Keratinocyte (primary cell): ENCODE results near the gene SSX2IP. TPM values are rescaled to one million over a fixed set of nuclear protein-coding genes. Genes with fewer than 3 reads are reported as not detected.

Experiments used
- DNase-seq: peaks from one replicate; pipeline ENCODE4 v3.0.0-alpha.2; 2011; ENCODE audit warnings: low read depth, missing footprints, low spot score
- FAIRE-seq: peaks from 2 replicates; lab custom pipeline; 2011; peaks lifted over from hg19 to GRCh38; lab: Jason Lieb, UNC
- H2AFZ ChIP-seq: 2 replicates; pipeline ENCODE4 v1.6.0; 2012; ENCODE audit warnings: low read length, control low read depth, inconsistent platforms; ENCODE audit not compliant: control insufficient read depth
- H3K27ac ChIP-seq: 2 replicates; pipeline ENCODE4 v1.5.1; 2011; ENCODE audit warnings: low read length; ENCODE audit not compliant: control insufficient read depth, insufficient read depth
- H3K27me3 ChIP-seq: 3 replicates; pipeline ENCODE4 v1.6.0; 2011; ENCODE audit warnings: low read length; ENCODE audit not compliant: control insufficient read depth, insufficient read depth; ENCODE audit errors: extremely low read depth
- H3K36me3 ChIP-seq, 2 experiments: 2 replicates in 1 of 2; 3 replicates in 1 of 2; pipeline ENCODE4 v1.5.1; 2011; ENCODE audit warnings: low read length in 2 of 2, mild to moderate bottlenecking in 1 of 2; ENCODE audit not compliant: control insufficient read depth in 2 of 2, insufficient read depth in 2 of 2; ENCODE audit errors: extremely low read depth in 1 of 2
- H3K4me1 ChIP-seq: 3 replicates; pipeline ENCODE4 v1.5.1; 2011; ENCODE audit warnings: low read length; ENCODE audit not compliant: control insufficient read depth, insufficient read depth; ENCODE audit errors: extremely low read depth
- H3K4me2 ChIP-seq: 3 replicates; pipeline ENCODE4 v1.6.0; 2011; ENCODE audit warnings: low read depth, low read length; ENCODE audit not compliant: control insufficient read depth, insufficient read depth; ENCODE audit errors: extremely low read depth
- H3K4me3 ChIP-seq, 3 experiments: fragments of 200-600 bp in 1 of 3; sonication (generic) in 1 of 3; 2 replicates in 2 of 3; 3 replicates in 1 of 3; pipeline ENCODE4 v1.5.1; 2011 to 2016; ENCODE audit warnings: low read length in 3 of 3, mild to moderate bottlenecking in 3 of 3, control low read depth in 2 of 3, inconsistent platforms in 1 of 3, low read depth in 1 of 3, mixed read lengths in 1 of 3, mixed run types in 1 of 3, moderate library complexity in 1 of 3; ENCODE audit not compliant: control insufficient read depth in 2 of 3, insufficient read depth in 2 of 3; ENCODE audit errors: extremely low read depth in 1 of 3
- H3K79me2 ChIP-seq: 2 replicates; pipeline ENCODE4 v1.6.0; 2012; ENCODE audit warnings: low read length; ENCODE audit not compliant: control insufficient read depth, insufficient read depth
- H3K9ac ChIP-seq: 3 replicates; pipeline ENCODE4 v1.6.0; 2011; ENCODE audit warnings: low read length; ENCODE audit not compliant: control insufficient read depth, insufficient read depth; ENCODE audit errors: extremely low read depth
- H3K9me1 ChIP-seq: 3 replicates; pipeline ENCODE4 v1.6.0; 2011; ENCODE audit warnings: low read length; ENCODE audit not compliant: control insufficient read depth, insufficient read depth; ENCODE audit errors: extremely low read depth
- H3K9me3 ChIP-seq: 2 replicates; pipeline ENCODE4 v1.5.1; 2012; ENCODE audit warnings: low read depth, low read length; ENCODE audit not compliant: control insufficient read depth
- H4K20me1 ChIP-seq: 3 replicates; pipeline ENCODE4 v1.6.0; 2011; ENCODE audit warnings: low read length; ENCODE audit not compliant: control insufficient read depth, insufficient read depth; ENCODE audit errors: extremely low read depth
- CTCF ChIP-seq, 3 experiments: IDR thresholded peaks in 1 of 3; conservative IDR thresholded peaks in 1 of 3; optimal IDR thresholded peaks in 1 of 3; 2 replicates in 2 of 3; 3 replicates in 1 of 3; pipeline versions ENCODE3 to v1.5.1; 2011; ENCODE audit warnings: low read length in 3 of 3, mild to moderate bottlenecking in 3 of 3, moderate library complexity in 2 of 3, control low read depth in 1 of 3, inconsistent platforms in 1 of 3; ENCODE audit not compliant: insufficient read depth in 2 of 3; ENCODE audit errors: extremely low read depth in 1 of 3
- EZH2 ChIP-seq: IDR thresholded peaks from one replicate; pipeline ENCODE4 v1.6.1; 2012; ENCODE audit warnings: inconsistent platforms, mild to moderate bottlenecking, low read length, moderate library complexity
- dilution Hi-C: fragments of 300-500 bp; cut with MboI; formaldehyde crosslinking; loops from one replicate; pipeline ENCODE4 v1.7.0; 2020; ENCODE audit warnings: low sequenced_read_pairs; ENCODE audit not compliant: extremely low pct_ligation_motif_present
- polyA plus RNA-seq, 5 experiments: library from polyadenylated mRNA; depleted of rRNA in 3 of 5; stranded (reverse) in 3 of 5; stranded (forward) in 1 of 5; unstranded in 1 of 5; fragments of >200 nt; gene quantifications; 1 replicate in 1 of 5; 2 replicates in 3 of 5; 3 replicates in 1 of 5; pipeline versions ENCODE4 v1.2.1 to v1.2.3, GENCODE V29; 2011 to 2012; ENCODE audit warnings: missing spikeins in 2 of 5, low read depth in 1 of 5, low replicate concordance in 1 of 5

The SSX2IP gene
- polyA plus RNA-seq, 1 donor (not counting 4 experiments of a cell fraction or from before 2014, with no cell fraction given), result 13.0 TPM

GRCh38 chr1:84669831-84670230 lies 20.4 kb downstream of the SSX2IP start:
- Histone ChIP-seq H3K4me3 (no peak overlapping the region), H3K36me3 (no peaks in the 10 kb centered on the region), H4K20me1 (no peaks in the 10 kb centered on the region), H3K9me1 (no peaks in the 10 kb centered on the region), H3K9ac (no peak overlapping the region), H3K9me3 (no peaks in the 10 kb centered on the region), H3K4me2 (no peak overlapping the region), H3K27me3 (no peaks in the 10 kb centered on the region), H3K27ac (no peak overlapping the region), H2AFZ (no peak overlapping the region), H3K79me2 (no peaks in the 10 kb centered on the region), H3K4me1 (no peaks in the 10 kb centered on the region)
- dilution Hi-C loops, result no loop called here
- TF ChIP-seq CTCF (optimal IDR thresholded peaks at IDR 0.05 in 1 of 3, IDR thresholded peaks at IDR 0.05 in 1 of 3, conservative IDR thresholded peaks at IDR 0.05 in 1 of 3; ENCODE audit: extremely low read depth in 1 of 3, insufficient read depth in 2 of 3, low read length in 3 of 3) (no peak), EZH2 (no peak)
- FAIRE-seq (no peak), DNase-seq (no peak)

- FAIRE-seq (no peak), DNase-seq (no peak)
- TF ChIP-seq EZH2 (no peak), CTCF (optimal IDR thresholded peaks at IDR 0.05 in 1 of 3, IDR thresholded peaks at IDR 0.05 in 1 of 3, conservative IDR thresholded peaks at IDR 0.05 in 1 of 3; ENCODE audit: extremely low read depth in 1 of 3, insufficient read depth in 2 of 3, low read length in 3 of 3) (peak in 1 of 3 experiments; percentile 28)
These were observed 22.1 kb downstream of the SSX2IP start for GRCh38 chr1:84668185-84668584.

More at GRCh38 chr1:84668185-84668584, 22.1 kb downstream of the SSX2IP start:
- Histone ChIP-seq H3K9me1 (no peaks in the 10 kb centered on the region), H4K20me1 (no peaks in the 10 kb centered on the region), H2AFZ (no peak overlapping the region), H3K4me1 (no peaks in the 10 kb centered on the region), H3K79me2 (no peaks in the 10 kb centered on the region), H3K27ac (no peak overlapping the region), H3K9ac (no peak overlapping the region), H3K36me3 (no peaks in the 10 kb centered on the region), H3K4me2 (no peak overlapping the region), H3K4me3 (no peak overlapping the region), H3K27me3 (no peaks in the 10 kb centered on the region), H3K9me3 (no peaks in the 10 kb centered on the region)
- dilution Hi-C loops, result no loop called here
